Measurements from ENCODE around the gene EIF4A3. TPM values are rescaled to one million over a fixed set of nuclear protein-coding genes. Genes with fewer than 3 reads are reported as not detected.
"Not testable (repeated sequence)": the region's sequence is repeated elsewhere in the genome, so short reads cannot be mapped to it uniquely, and the experiment has no call there.

Gene EIF4A3
- total RNA-seq, 1 donor from 2014 or later: 60.4 TPM

DNA sequence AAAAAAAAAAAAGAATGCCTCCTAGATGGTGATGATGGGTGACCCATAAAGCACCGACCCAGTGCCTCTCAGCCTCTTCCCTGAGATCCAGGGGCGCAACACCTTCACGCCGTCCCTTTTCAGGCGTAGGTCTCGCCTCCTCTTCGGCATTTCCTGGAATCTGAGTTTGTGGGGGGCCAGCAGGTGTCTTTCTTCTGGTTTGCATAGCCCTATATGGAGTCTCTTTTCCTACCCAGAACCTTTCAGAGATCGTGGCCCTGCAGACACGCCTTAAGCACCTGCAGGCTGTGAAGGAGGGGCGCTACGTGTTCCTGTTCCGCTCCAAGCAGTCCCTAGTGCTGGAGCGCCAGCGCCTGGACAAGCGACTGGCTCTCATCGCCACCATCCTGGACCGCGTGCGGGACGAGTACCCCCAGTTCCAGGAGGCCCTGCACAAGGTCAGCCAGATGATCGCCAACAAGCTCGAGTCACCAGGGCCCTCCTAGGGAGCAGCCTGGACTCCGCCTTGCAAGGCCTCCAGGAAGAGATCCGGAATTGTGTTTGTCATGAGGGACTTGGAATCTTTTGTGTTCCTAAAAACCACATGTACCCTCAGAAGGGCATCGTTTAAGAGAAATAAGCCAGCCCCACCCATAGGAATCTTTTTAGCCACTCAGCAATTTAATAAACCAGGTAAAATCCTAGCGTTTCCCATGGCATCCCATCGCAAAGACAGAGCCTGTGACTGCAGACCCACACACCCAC lies 47.5 kb downstream of the EIF4A3 start:
- DNase-seq: no peak

GRCh38 chr17:80097844-80098691 lies 48.9 kb downstream of the EIF4A3 start:
- no peak for DNase-seq

GRCh38 chr17:80097127-80097621 lies 49.8 kb downstream of the EIF4A3 start:
- no peak for DNase-seq

GRCh38 chr17:80096561-80097021 lies 50.3 kb downstream of the EIF4A3 start:
- no peak for DNase-seq

DNA sequence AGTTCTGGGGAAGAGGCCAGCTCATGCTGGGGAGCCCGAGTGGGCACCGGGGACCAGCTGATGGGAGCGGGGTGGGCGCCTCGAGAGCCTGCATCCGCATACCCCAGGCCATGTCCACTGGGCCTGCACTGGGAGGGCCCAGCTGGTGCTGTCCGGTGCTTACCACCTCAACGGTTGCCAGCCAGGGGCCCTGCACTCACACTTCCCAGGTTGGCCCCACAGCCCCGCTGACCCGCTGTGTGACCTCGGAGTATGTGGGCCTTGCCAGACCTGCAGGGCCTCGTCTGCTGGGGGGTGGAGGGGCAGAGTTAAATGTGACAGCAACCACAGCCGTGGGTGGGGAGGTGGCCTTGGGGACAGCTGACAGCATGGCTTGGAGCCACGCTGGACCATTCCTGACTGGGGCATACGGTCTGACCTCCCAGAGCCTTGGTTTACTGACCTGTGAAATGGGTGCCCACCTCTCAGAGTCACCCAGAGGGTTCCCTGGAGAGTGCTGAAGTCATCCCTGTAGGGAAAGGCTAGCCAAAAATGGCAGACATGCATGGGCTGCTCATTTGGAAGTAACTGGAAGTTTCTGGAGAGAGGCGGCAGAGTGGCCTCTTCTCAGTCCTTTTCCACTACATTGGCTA lies 51.0 kb downstream of the EIF4A3 start:
- no peak for DNase-seq

DNA sequence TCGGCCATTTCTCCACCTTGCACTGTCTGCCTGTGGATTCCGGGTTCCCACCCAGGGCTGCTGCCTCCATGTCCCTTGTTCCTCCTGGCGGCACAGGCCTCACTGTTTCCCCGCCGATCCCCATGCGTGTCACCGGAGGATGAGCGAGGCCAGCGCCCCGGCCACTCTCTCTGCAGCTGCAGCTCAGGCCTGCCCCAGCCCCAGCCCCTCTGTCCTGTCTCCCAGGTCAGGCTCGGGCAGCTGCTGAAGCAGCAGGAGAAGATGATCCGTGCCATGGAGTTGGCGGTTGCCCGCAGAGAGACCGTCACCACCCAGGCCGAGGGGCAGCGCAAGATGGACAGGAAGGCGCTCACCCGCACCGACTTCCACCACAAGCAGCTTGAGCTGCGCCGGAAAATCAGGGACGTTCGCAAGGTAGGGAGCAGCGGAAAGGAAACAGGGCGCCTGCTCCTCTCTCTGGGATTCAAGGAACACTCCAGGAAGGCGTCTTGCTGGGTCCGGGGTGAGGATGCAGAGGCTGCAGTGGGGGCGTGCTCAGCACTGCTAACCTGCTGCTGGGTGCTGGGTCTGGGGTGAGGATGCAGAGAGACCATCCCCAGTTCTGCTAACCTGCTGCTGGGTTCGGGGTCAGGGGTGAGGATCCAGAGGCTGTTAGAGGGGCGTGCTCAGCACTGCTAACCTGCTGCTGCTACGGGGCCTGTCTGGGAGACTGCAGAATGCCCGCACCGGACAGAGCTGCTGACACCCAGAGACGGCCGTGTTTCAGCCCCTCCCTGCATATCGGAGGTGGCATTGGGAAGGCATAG lies 51.7 kb downstream of the EIF4A3 start:
- DNase-seq: no peak

- no peak for DNase-seq
These were observed 54.0 kb downstream of the EIF4A3 start for GRCh38 chr17:80092959-80093358.

- no peak for DNase-seq
These were observed 55.6 kb downstream of the EIF4A3 start for GRCh38 chr17:80091376-80091775.

- DNase-seq: not testable (repeated sequence)
These were observed 56.8 kb downstream of the EIF4A3 start for GRCh38 chr17:80090164-80090563.

DNA sequence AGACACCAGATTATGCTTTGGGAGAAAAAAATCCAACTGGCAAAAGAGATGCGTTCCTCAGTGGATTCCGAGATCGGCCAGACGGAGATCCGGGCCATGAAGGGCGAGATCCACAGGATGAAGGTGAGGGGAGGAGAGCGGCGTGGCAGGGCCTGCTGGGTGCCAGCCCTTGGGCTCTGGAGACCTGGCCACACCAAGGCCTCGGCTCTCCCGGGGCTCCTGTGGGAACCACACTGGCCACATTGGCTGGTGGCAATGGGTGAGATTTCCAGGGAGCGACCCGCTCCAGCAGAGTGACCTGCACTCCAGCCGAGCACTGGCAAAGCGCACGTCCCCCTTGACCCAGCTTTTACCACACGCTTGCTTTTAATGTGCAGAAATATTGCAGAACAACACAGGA lies 57.2 kb downstream of the EIF4A3 start:
- no peak for DNase-seq

GRCh38 chr17:80087346-80088265 lies 59.3 kb downstream of the EIF4A3 start:
- DNase-seq: no peak

DNA sequence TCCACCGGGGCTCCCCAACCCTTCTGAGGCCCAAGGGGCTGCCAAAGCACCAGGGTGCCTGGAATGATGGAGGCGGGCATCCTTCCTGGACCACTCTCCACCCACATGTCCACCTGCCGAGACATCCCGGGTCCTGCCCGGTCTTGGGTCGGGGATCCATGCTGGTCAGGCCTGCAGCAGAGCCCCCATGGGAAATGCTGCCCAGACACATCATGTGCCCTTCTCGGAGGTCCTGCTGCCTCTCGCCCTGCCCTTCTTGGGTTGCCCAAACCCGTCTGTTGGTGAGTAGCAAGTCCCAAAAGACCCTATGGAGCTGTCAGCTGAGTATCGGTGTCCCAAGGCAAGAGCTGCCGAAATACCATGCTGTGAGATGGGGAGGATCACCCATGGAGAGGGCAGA lies 60.3 kb downstream of the EIF4A3 start:
- no peak for DNase-seq

- no peak for DNase-seq
These were observed 60.8 kb downstream of the EIF4A3 start for GRCh38 chr17:80086081-80086480.

DNA sequence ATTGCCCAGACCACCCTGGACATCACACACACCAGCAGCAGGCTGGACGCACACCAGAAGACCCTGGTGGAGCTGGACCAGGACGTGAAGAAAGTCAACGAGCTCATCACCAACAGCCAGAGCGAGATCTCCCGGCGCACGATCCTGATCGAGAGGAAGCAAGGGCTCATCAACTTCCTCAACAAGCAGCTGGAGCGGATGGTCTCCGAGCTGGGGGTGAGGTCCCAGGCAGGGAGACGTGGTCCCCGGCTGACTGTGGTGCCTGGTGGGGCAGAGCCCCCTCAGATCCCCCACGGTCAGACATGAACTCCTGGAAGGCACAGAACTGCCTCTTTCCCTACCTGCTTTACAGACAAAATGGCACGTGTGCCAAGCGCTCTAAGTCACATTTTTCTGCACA lies 62.2 kb downstream of the EIF4A3 start:
- no peak for DNase-seq

Small RNA genes lying within 50 kb of the gene (small RNA-seq; reads per million reads assigned to genes)
- gene AC087741.2 (ENCODE audit: low replicate concordance) (not detected), gene MIR1268B (ENCODE audit: low replicate concordance) (not detected)

Other genes with a start within 250 kb of the EIF4A3 start
- gene TBC1D16, start 111.3 kb downstream of the EIF4A3 start, total RNA-seq: 18.3 TPM
- gene CCDC40, start 110.5 kb downstream of the EIF4A3 start, total RNA-seq: 3.3 TPM
- 12.0 TPM for gene GAA, start 45.5 kb downstream of the EIF4A3 start, total RNA-seq
- gene CARD14, start 22.9 kb upstream of the EIF4A3 start, total RNA-seq: 7.3 TPM
- 9.9 TPM for gene SGSH, start 73.2 kb upstream of the EIF4A3 start, total RNA-seq
- 6.4 TPM for gene SLC26A11, start 73.3 kb upstream of the EIF4A3 start, total RNA-seq
- 59.0 TPM for gene RNF213, start 113.7 kb upstream of the EIF4A3 start, total RNA-seq

Data from skin of body (tissue), 3 donors.